Non-pigmented ciliary epithelial cell (primary cell): ENCODE measurements around the gene UBR3.
"Not testable (repeated sequence)": the region's sequence is repeated elsewhere in the genome, so short reads cannot be mapped to it uniquely, and the experiment has no call there.

Experiments used
- DNase-seq: peaks from one replicate; pipeline ENCODE4 v3.0.0-alpha.2; 2010; ENCODE audit warnings: low read depth

Gene UBR3

GRCh38 chr2:169946092-169946491 is 118.8 kb downstream of the UBR3 start:
- DNase-seq, result no peak

- DNase-seq, result no peak
These were observed 119.3 kb downstream of the UBR3 start for GRCh38 chr2:169946546-169946945.

GRCh38 chr2:169955940-169956339 is 128.7 kb downstream of the UBR3 start:
- no peak for DNase-seq

- not testable (repeated sequence) for DNase-seq
These were observed 130.0 kb downstream of the UBR3 start for GRCh38 chr2:169957219-169957618.

- peak; percentile 66 for DNase-seq
These were observed 134.7 kb downstream of the UBR3 start for GRCh38 chr2:169961911-169962310.

GRCh38 chr2:169963786-169964185 is 136.5 kb downstream of the UBR3 start:
- DNase-seq, result no peak

- DNase-seq, result no peak
These were observed 137.5 kb downstream of the UBR3 start for GRCh38 chr2:169964740-169965139.

- no peak for DNase-seq
These were observed 138.2 kb downstream of the UBR3 start for GRCh38 chr2:169965495-169965894.

- no peak for DNase-seq
These were observed 139.2 kb downstream of the UBR3 start for GRCh38 chr2:169966454-169966853.

GRCh38 chr2:169968743-169969142 is 141.5 kb downstream of the UBR3 start:
- DNase-seq, result no peak

GRCh38 chr2:169975221-169975620 is 148.0 kb downstream of the UBR3 start:
- DNase-seq, result no peak

- DNase-seq, result no peak
These were observed 149.1 kb downstream of the UBR3 start for GRCh38 chr2:169976335-169976851.

- DNase-seq, result no peak
These were observed 150.3 kb downstream of the UBR3 start for GRCh38 chr2:169977530-169977929.

- DNase-seq, result no peak
These were observed 151.3 kb downstream of the UBR3 start for GRCh38 chr2:169978402-169979017.

- DNase-seq, result no peak
These were observed 151.8 kb downstream of the UBR3 start for GRCh38 chr2:169979025-169979424.

GRCh38 chr2:169980001-169980400 is 152.7 kb downstream of the UBR3 start:
- DNase-seq, result peak; percentile 40

- no peak for DNase-seq
These were observed 153.4 kb downstream of the UBR3 start for GRCh38 chr2:169980643-169981042.

GRCh38 chr2:169982929-169983328 is 155.7 kb downstream of the UBR3 start:
- DNase-seq, result no peak

- DNase-seq, result no peak
These were observed 156.3 kb downstream of the UBR3 start for GRCh38 chr2:169983506-169983905.

- DNase-seq, result no peak
These were observed 156.9 kb downstream of the UBR3 start for GRCh38 chr2:169984145-169984544.

- DNase-seq, result no peak
These were observed 167.5 kb downstream of the UBR3 start for GRCh38 chr2:169994752-169995151.

- no peak for DNase-seq
These were observed 170.1 kb downstream of the UBR3 start for GRCh38 chr2:169997140-169997887.

GRCh38 chr2:169999054-169999453 is 171.8 kb downstream of the UBR3 start:
- no peak for DNase-seq

GRCh38 chr2:170002096-170002495 is 174.8 kb downstream of the UBR3 start:
- DNase-seq, result no peak
